CD4-positive, alpha-beta T cell treated with Interleukin-21 for 1 hour (primary cell): ENCODE measurements around the gene SNX5.

Experiments
- DNase-seq: peaks from one replicate; pipeline ENCODE4 v3.0.0-alpha.2; 2020

The SNX5 gene

DNA sequence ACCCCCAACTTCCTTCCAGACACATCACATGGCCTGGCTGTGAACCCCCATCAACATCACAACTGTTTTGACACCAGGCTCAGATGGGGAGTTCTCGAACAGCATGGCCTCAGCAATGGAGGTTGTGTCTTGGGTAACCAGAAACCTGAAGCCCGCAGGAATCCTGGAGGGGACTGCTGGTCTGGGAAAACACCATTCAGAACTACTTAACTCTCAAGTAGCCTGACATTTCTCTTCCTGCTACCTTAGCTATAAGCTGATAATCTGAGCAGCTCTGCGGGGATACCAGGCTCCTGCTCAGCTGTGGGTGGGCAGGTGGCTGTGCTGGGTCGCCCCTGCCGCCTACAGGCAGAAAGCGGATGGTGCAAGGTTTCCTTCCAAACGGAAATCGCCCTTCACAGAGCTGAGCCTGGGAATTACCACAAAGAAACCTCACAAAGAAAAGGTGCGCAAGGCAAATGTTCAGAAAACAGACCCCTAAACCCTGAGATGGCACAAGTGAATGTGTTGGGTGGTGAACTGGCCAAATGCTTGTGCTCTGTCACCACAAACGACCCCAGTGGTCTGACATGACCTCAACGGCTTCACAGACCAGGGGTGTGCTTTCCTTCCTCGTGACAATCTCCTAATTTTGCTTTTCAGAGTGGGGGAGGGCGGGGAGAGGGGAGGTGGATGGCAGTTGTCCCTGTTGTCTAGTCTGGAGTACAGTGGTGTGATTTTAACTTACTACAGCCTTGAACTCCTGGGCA is 29.5 kb downstream of the SNX5 start:
- DNase-seq, result peak; percentile 64

GRCh38 chr20:17936761-17937732 is 31.5 kb downstream of the SNX5 start:
- DNase-seq, result no peak

DNA sequence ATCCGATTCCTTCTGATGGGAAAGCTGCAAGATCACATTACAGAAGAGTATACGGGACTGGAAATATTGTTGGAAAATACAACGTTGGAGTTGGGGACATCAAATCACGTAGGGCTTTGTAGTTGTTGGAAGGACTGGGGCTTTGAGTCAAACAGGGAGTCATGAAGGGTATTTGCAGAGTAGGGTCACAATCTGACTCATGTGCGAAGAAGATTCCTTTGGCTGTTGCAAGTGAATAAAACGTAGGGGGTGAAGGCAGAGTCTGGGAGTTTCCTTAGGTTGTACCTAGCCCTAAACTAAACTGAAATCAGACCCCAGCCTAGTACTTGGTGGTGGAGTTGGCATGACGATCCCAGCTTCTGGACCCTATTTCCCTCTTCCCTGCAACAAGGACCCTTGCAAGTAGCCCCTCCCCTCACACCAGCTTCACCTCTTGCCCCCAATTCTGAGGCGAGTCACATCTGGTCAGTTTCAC is 32.3 kb downstream of the SNX5 start:
- DNase-seq, result no peak

- no peak for DNase-seq
Observed at GRCh38 chr20:17935761-17936160, 32.8 kb downstream of the SNX5 start.

DNA sequence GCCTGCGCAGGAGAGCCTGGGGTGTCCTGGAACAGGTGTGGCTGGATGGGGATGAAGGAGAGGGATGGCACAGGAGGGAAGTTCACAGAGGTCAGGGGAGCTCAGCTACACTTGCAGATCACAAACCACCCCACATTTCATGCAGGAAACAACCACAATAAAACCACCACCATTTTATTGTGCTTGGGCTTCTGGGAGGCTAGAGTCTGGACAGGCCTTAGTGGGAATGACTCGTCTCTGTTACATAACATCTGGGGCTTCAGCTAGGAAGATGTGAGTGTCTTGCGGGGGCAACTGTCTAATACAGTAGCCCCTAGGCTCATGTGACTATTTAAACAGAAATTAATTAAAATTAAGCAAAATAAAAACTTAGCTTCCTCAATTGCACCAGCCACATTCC is 33.4 kb downstream of the SNX5 start:
- no peak for DNase-seq

- DNase-seq, result no peak
Observed at GRCh38 chr20:17934141-17934862, 34.3 kb downstream of the SNX5 start.

GRCh38 chr20:17933711-17934110 is 34.9 kb downstream of the SNX5 start:
- no peak for DNase-seq

GRCh38 chr20:17933121-17933520 is 35.5 kb downstream of the SNX5 start:
- no peak for DNase-seq

GRCh38 chr20:17932396-17932795 is 36.2 kb downstream of the SNX5 start:
- no peak for DNase-seq

DNA sequence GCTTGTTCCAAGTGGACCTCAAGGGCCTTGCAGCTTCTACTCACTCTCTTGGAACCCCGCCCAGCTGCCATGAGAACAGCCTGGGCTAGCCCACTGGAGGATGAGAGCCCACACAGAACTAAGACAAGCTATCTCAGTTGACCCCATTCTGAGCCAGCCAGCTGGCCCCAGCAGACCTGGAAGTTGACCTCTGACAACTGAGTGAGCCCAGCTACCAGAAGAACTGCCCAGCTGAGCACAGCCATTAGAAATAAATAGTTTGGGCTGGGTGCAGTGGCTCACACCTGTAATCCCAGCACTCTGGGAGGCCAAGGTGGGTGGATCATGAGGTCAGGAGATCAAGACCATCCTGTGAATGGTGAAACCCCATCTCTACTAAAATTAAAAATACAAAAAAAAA is 37.1 kb downstream of the SNX5 start:
- DNase-seq, result no peak

- no peak for DNase-seq
Observed at GRCh38 chr20:17928633-17929311, 39.8 kb downstream of the SNX5 start.

DNA sequence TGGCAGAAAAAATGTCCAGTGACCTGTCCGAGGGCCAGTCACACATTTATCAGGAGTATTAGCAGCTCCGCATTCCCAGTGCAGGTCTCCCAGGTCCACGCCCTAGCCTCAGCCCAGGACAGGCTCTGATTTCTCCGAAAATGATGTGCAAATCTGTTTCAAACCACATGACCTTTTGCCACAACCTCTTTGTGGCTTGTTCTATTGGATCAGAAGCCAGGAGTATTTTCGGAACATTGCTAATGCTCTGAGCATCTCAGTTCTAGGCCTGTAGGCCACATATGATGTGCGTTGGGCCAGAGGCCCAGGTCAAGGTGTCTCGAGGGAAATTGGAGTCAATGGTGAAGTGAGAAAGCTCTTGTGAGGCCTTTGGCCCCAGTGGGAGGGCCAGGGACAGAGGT is 40.4 kb downstream of the SNX5 start:
- no peak for DNase-seq

GRCh38 chr20:17925940-17926300 is 42.7 kb downstream of the SNX5 start:
- no peak for DNase-seq

- no peak for DNase-seq
Observed at GRCh38 chr20:17925141-17925939, 43.3 kb downstream of the SNX5 start.

GRCh38 chr20:17921774-17922173 is 46.8 kb downstream of the SNX5 start:
- no peak for DNase-seq

DNA sequence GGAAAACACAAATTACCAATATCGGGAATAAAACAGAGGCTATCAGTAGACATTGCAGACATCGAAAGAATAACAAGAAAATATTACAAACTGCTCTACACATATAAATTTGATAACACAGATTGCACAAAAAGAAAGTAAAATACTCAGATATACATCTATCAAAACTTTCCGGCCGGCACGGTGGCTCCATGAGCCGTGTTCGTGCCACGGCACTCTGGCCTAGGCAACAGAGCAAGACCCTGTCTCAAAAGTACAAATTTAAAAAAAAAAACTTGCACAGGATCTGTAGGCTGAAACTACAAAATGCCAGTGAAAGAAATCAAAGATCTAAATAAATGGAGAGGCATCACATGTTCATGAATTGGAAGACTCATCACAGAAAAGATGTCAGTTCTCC is 49.4 kb downstream of the SNX5 start:
- DNase-seq, result no peak

DNA sequence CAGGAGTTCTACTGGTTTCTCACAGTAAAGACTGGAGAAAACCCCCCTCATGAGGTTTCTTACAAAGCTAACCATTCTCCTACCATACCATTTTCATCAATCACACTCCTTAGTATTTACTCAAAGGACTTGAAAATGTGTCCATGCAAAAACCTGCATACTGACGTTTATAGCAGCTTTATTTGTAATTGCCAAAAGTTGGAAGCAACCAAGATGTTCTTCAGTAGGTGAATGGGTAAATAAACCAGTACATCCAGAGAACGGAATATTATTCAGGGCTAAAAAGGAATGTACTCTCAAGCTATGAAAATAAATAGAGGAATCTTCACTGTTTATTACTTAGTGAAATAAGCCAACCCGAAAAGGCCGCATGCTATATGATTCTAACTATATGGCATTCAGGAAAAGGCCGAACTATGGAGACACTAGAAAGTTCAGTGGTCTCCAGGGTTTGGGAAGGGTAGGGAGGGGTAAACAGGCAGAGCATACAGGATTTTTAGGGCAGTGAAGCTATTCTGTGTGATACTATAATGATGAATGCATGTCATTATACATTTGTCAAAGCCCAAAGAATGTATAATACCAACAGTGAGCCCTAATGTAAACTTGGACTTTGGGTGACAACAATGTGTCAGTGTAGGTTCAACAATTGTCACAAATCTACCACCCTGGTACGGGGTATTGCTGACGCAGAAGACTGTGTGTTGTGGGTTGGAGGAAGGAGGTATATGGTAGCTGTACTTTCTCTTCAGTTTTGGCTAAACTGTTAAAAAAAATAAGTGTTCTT is 50.6 kb downstream of the SNX5 start:
- no peak for DNase-seq

- no peak for DNase-seq
Observed at GRCh38 chr20:17916433-17916891, 52.1 kb downstream of the SNX5 start.

DNA sequence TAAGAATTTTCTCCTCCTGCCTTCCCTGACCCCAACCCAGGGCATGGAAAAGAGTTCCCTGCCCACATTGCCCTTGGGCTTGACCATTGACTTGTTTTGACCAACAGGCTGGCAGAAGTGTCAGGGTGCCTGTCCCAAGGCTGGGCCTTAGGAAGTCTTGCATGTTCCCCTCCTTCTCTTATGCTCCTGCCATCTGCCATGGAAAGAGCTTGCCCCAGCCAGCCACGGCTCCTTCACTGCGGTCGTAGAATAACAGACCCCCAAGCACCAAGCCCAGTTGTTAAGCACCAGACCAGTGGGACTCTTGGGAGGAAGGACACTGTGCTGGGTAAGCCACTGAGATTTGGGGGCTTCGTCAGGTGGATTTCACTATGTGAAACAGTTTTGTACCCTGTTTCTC is 53.6 kb downstream of the SNX5 start:
- no peak for DNase-seq

GRCh38 chr20:17912916-17913315 is 55.7 kb downstream of the SNX5 start:
- no peak for DNase-seq

- no peak for DNase-seq
Observed at GRCh38 chr20:17911927-17912326, 56.7 kb downstream of the SNX5 start.
